ENCODE measurements around the gene ABCC8.

GRCh38 chr11:17486646-17487045 is 10.0 kb upstream of the ABCC8 start:
- TF ChIP-seq POLR2A (IDR thresholded peaks at IDR 0.05; ENCODE audit: low read depth, low read length) (no peak), POLR2AphosphoS5 (IDR thresholded peaks at IDR 0.05; ENCODE audit: low read depth, low read length) (no peak)
